ENCODE results near the gene CNTNAP2. TPM values are rescaled to one million over a fixed set of nuclear protein-coding genes. Genes with fewer than 3 reads are reported as not detected.
"Not testable (repeated sequence)": the region's sequence is repeated elsewhere in the genome, so short reads cannot be mapped to it uniquely, and the experiment has no call there.

Gene CNTNAP2
- polyA plus RNA-seq, 1 experiment, result not detected

GRCh38 chr7:148291799-148292198 lies 2175.2 kb downstream of the CNTNAP2 start:
- H3K27me3 ChIP-seq (ENCODE audit: control insufficient read depth, insufficient read depth, low read length), result no peaks in the 10 kb centered on the region
- no peak for TF ChIP-seq CTCF (IDR thresholded peaks at IDR 0.05; ENCODE audit: insufficient read depth, low read depth, low read length)
- H3K4me3 ChIP-seq (ENCODE audit: low read depth, low read length), result no peak overlapping the region
- no peak for DNase-seq (ENCODE audit: low read depth)
- POLR2A ChIA-PET, result no interaction called here
- CTCF ChIA-PET, result no interaction called here
- H3K36me3 ChIP-seq (ENCODE audit: control insufficient read depth, insufficient read depth, low read length), result no peaks in the 10 kb centered on the region

DNA sequence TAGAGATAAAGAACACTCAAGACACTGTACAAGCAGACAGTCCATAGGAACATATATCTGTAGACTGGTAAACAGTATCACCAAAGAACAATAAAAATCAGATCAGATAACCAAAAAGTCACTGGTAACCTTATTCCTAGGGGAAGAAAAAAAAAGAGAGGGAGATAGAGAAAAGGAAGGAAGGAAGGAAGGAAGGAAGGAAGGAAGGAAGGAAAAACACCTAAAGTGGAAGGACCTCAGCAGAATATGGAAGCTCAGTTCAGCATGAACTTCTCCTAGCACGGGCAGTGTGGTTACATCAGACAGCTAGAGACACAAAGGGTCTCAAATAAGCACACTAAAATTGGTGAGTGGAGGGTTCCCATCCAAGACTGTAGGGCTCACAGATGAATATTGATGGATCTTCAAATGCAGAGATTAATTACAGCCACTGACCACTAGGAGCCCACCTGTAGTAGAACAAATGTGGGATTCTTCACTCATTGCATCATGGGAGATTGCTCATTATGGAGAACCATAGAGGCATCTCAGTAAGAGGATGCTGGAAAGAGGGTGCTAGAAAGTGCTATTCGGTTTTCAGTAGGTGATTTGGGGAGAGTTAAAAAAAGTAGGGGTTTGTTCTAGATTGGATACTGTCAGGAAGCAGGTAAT lies 2180.5 kb downstream of the CNTNAP2 start:
- Histone ChIP-seq H3K4me3 (ENCODE audit: low read depth, low read length) (no peak overlapping the region), H3K27me3 (ENCODE audit: control insufficient read depth, insufficient read depth, low read length) (no peaks in the 10 kb centered on the region), H3K36me3 (ENCODE audit: control insufficient read depth, insufficient read depth, low read length) (no peaks in the 10 kb centered on the region)
- DNase-seq (ENCODE audit: low read depth), result no peak
- CTCF ChIA-PET, result no interaction called here
- TF ChIP-seq CTCF (IDR thresholded peaks at IDR 0.05; ENCODE audit: insufficient read depth, low read depth, low read length), result no peak
- POLR2A ChIA-PET, result no interaction called here

DNA sequence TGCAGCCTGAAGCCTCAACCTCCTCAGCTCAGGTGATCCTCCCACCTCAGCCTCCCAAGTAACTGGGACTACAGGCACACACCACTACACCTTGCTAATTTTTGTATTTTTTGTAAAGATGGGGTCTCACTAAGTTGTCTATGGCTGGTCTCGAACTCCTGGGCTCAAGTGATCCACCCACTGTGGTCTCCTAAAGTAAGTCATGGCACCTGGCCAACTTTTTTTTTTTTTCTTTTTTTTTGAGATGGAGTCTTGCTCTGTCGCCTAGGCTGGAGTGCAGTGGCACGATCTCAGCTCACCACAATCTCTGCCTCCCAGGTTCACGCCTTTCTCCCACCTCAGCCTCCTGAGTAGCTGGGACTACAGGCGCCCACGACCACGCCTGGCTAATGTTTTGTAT lies 2182.2 kb downstream of the CNTNAP2 start:
- CTCF ChIA-PET; POLR2A ChIA-PET; H3K36me3 ChIP-seq (ENCODE audit: control insufficient read depth, insufficient read depth, low read length); DNase-seq (ENCODE audit: low read depth); H3K27me3 ChIP-seq (ENCODE audit: control insufficient read depth, insufficient read depth, low read length); H3K4me3 ChIP-seq (ENCODE audit: low read depth, low read length): not testable (repeated sequence)

DNA sequence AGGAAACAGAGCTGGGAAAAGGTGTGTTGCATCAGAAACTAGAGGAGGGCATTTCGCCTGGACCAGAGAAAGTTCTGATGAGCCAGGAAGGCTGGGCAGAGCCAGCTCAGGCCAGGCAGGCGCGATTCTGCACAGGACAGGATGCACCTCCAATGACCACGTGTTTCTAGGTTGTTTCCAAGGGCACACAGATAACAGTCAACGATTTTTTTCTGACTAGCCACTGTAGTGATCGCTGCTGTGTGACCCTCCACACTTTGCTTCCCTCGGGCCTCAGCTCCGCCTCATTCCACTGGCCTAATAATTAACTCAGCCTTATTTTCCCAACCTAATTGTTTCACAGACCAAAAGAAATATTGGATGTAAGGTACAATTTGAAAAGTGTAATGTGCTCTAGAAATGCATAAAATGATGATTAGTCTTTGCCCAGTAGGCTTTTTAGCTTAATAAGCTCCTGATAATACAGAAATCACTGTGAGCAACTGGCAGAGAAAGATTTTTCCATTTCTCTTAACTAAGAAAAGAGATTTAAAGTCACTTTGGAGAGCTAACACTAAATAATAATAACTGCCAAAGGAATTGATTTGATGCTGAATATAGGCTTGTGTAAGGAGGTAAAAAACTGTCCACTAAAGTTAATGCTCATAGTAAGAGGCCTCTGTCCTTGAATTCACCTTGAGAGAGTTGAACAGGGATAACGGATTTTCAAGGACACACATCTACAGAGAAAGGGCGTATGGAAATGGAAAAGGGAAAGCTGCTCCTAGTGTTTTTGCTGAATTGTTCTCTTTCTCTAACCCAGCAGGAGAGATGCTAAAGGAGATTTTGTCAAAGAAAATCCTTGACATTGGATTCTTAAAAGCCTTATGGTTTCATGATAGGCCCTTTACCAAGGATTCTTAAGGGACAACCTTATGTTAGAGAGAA lies 2183.0 kb downstream of the CNTNAP2 start:
- CTCF ChIA-PET, result no interaction called here
- POLR2A ChIA-PET, result no interaction called here
- no peak for DNase-seq (ENCODE audit: low read depth)
- H3K36me3 ChIP-seq (ENCODE audit: control insufficient read depth, insufficient read depth, low read length), result no peaks in the 10 kb centered on the region
- no peak for TF ChIP-seq CTCF (IDR thresholded peaks at IDR 0.05; ENCODE audit: insufficient read depth, low read depth, low read length)
- H3K27me3 ChIP-seq (ENCODE audit: control insufficient read depth, insufficient read depth, low read length), result no peaks in the 10 kb centered on the region
- H3K4me3 ChIP-seq (ENCODE audit: low read depth, low read length), result no peak overlapping the region

DNA sequence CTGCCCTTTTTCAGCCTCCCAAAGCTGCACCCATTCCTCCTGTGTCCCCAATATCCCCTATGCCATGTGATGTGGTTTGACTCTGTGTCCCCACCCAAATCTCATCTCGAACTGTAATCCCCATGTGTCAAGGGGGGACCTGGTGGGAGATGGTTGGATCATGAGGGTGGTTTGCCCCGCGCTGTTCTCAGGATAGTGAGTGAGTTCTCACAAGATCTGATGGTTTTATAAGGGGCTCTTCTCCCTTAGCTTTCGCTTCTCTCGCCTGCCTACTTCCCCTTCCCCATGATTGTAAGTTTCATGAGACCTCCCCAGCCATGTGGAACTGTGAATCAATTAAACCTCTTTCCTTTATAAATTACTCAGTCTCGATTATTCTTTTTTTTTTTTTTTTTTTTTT lies 2185.8 kb downstream of the CNTNAP2 start:
- DNase-seq (ENCODE audit: low read depth); H3K36me3 ChIP-seq (ENCODE audit: control insufficient read depth, insufficient read depth, low read length); POLR2A ChIA-PET; H3K4me3 ChIP-seq (ENCODE audit: low read depth, low read length); CTCF ChIA-PET; H3K27me3 ChIP-seq (ENCODE audit: control insufficient read depth, insufficient read depth, low read length): not testable (repeated sequence)

GRCh38 chr7:148303295-148304082 lies 2186.9 kb downstream of the CNTNAP2 start:
- no peak for DNase-seq (ENCODE audit: low read depth)
- Histone ChIP-seq H3K27me3 (ENCODE audit: control insufficient read depth, insufficient read depth, low read length) (no peaks in the 10 kb centered on the region), H3K4me3 (ENCODE audit: low read depth, low read length) (no peak overlapping the region), H3K36me3 (ENCODE audit: control insufficient read depth, insufficient read depth, low read length) (no peaks in the 10 kb centered on the region)
- CTCF ChIA-PET, result no interaction called here
- POLR2A ChIA-PET, result no interaction called here
- TF ChIP-seq CTCF (IDR thresholded peaks at IDR 0.05; ENCODE audit: insufficient read depth, low read depth, low read length), result no peak

Measured in BJ (cell line).